ENCODE measurements around the gene OPA3. TPM values are rescaled to one million over a fixed set of nuclear protein-coding genes. Genes with fewer than 3 reads are reported as not detected.

OPA3 gene
- total RNA-seq, 1 experiment from 2014 or later, result 17.7 TPM

GRCh38 chr19:45529420-45529785 lies 55.2 kb downstream of the OPA3 start:
- H3K9me3 Mint-ChIP-seq (ENCODE audit: unreplicated experiment), result peaks cover 17% of the 10 kb centered on the region
- intact Hi-C loops (cut with micrococcal nuclease; ENCODE audit: unreplicated experiment), result no loop called here

GRCh38 chr19:45528744-45529419 lies 55.7 kb downstream of the OPA3 start:
- BruUV-seq (replicated peaks), result no TSS peak
- DNase-seq, result peak; percentile 88 to 92
- H3K36me3 ChIP-seq (ENCODE audit: control insufficient read depth, insufficient read depth, low read length), result peaks cover 5% of the 10 kb centered on the region
- no peaks in the 10 kb centered on the region for H3K27me3 Mint-ChIP-seq (ENCODE audit: insufficient read depth, unreplicated experiment)
- peak overlapping the region; percentile 63 for H3K4me3 ChIP-seq (ENCODE audit: low read depth, low read length)
- intact Hi-C loops (cut with micrococcal nuclease; ENCODE audit: unreplicated experiment), result loop anchor here (1.0 kb wide), 1 partner anchor 29 kb away; no protein-coding TSS in a partner anchor
- H3K4me3 Mint-ChIP-seq (ENCODE audit: unreplicated experiment), result peak overlapping the region; percentile 85
- peaks cover 17% of the 10 kb centered on the region for H3K9me3 Mint-ChIP-seq (ENCODE audit: unreplicated experiment)
- H3K27ac Mint-ChIP-seq (ENCODE audit: unreplicated experiment), result peak overlapping the region; percentile 55
- H3K4me1 ChIP-seq, result 0 out of 2 replicates have a peak, but pooled peaks cover 8% of the 10 kb centered on the region
- peaks cover 10% of the 10 kb centered on the region for H3K4me1 Mint-ChIP-seq (ENCODE audit: low read depth, unreplicated experiment)
- TF ChIP-seq CTCF (IDR thresholded peaks at IDR 0.05; ENCODE audit: insufficient read depth in 1 of 2, low read depth in 1 of 2, low read length in 1 of 2, severe bottlenecking in 1 of 2, unreplicated experiment in 1 of 2), result peak in 1 of 2 experiments; percentile 24
- H3K27me3 ChIP-seq (replicated peaks; ENCODE audit: control insufficient read depth, insufficient read depth, low read length), result no peaks in the 10 kb centered on the region
- peaks cover 65% of the 10 kb centered on the region for H3K36me3 Mint-ChIP-seq (ENCODE audit: insufficient read depth, unreplicated experiment)
- CTCF ChIA-PET, result interaction anchor here (0.8 to 3.0 kb wide), 8 partner anchors 20 to 164 kb away, joined by 3 to 27 read pairs (median 4); partner anchors contain the start of genes OPA3 and QPCTL
- H3K9me3 ChIP-seq, result peaks cover 14% of the 10 kb centered on the region
- POLR2A ChIA-PET, result interaction anchor here (0.6 kb wide), 2 partner anchors 21 to 53 kb away, joined by 3 to 10 read pairs; no protein-coding TSS in a partner anchor

More at GRCh38 chr19:45529420-45529785, 55.2 kb downstream of the OPA3 start:
- peak overlapping the region; percentile 85 for H3K4me3 Mint-ChIP-seq (ENCODE audit: unreplicated experiment)
- H3K27me3 ChIP-seq (replicated peaks; ENCODE audit: control insufficient read depth, insufficient read depth, low read length), result no peaks in the 10 kb centered on the region
- no peak for DNase-seq
- H3K4me1 ChIP-seq, result 0 out of 2 replicates have a peak, but pooled peaks cover 8% of the 10 kb centered on the region
- H3K36me3 ChIP-seq (ENCODE audit: control insufficient read depth, insufficient read depth, low read length), result peaks cover 5% of the 10 kb centered on the region
- no TSS peak for BruUV-seq (replicated peaks)
- H3K36me3 Mint-ChIP-seq (ENCODE audit: insufficient read depth, unreplicated experiment), result peaks cover 60% of the 10 kb centered on the region
- TF ChIP-seq CTCF (IDR thresholded peaks at IDR 0.05; ENCODE audit: insufficient read depth in 1 of 2, low read depth in 1 of 2, low read length in 1 of 2, severe bottlenecking in 1 of 2, unreplicated experiment in 1 of 2), result no peak
- H3K27me3 Mint-ChIP-seq (ENCODE audit: insufficient read depth, unreplicated experiment), result no peaks in the 10 kb centered on the region
- H3K27ac Mint-ChIP-seq (ENCODE audit: unreplicated experiment), result peak overlapping the region; percentile 55
- ChIA-PET CTCF (interaction anchor here (0.8 to 3.0 kb wide), 7 partner anchors 21 to 163 kb away, joined by 3 to 27 read pairs (median 4); partner anchors contain the start of genes OPA3 and QPCTL), POLR2A (no interaction called here)
- peaks cover 14% of the 10 kb centered on the region for H3K9me3 ChIP-seq
- peak overlapping the region; percentile 63 for H3K4me3 ChIP-seq (ENCODE audit: low read depth, low read length)
- H3K4me1 Mint-ChIP-seq (ENCODE audit: low read depth, unreplicated experiment), result peaks cover 10% of the 10 kb centered on the region

- POLR2A ChIA-PET, result interaction anchor here (0.6 kb wide), 2 partner anchors 20 to 54 kb away, joined by 3 to 10 read pairs; no protein-coding TSS in a partner anchor
- peaks cover 10% of the 10 kb centered on the region for H3K4me1 Mint-ChIP-seq (ENCODE audit: low read depth, unreplicated experiment)
- H3K9me3 Mint-ChIP-seq (ENCODE audit: unreplicated experiment), result peaks cover 17% of the 10 kb centered on the region
- peaks cover 5% of the 10 kb centered on the region for H3K36me3 ChIP-seq (ENCODE audit: control insufficient read depth, insufficient read depth, low read length)
- peaks cover 66% of the 10 kb centered on the region for H3K36me3 Mint-ChIP-seq (ENCODE audit: insufficient read depth, unreplicated experiment)
- peak; percentile 71 to 77 for DNase-seq
- H3K9me3 ChIP-seq, result peaks cover 14% of the 10 kb centered on the region
- BruUV-seq (replicated peaks), result no TSS peak
- H3K4me3 Mint-ChIP-seq (ENCODE audit: unreplicated experiment), result peak overlapping the region; percentile 85
- H3K4me3 ChIP-seq (ENCODE audit: low read depth, low read length), result peak overlapping the region; percentile 63
- intact Hi-C loops (cut with micrococcal nuclease; ENCODE audit: unreplicated experiment), result loop anchor here (1.0 kb wide), 1 partner anchor 30 kb away; no protein-coding TSS in a partner anchor
- no peaks in the 10 kb centered on the region for H3K27me3 Mint-ChIP-seq (ENCODE audit: insufficient read depth, unreplicated experiment)
- CTCF ChIA-PET, result interaction anchor here (0.8 to 3.0 kb wide), 9 partner anchors 20 to 164 kb away, joined by 3 to 27 read pairs (median 4); partner anchors contain the start of genes OPA3 and QPCTL
- 0 out of 2 replicates have a peak, but pooled peaks cover 8% of the 10 kb centered on the region for H3K4me1 ChIP-seq
- peak overlapping the region; percentile 55 for H3K27ac Mint-ChIP-seq (ENCODE audit: unreplicated experiment)
- no peak for TF ChIP-seq CTCF (IDR thresholded peaks at IDR 0.05; ENCODE audit: insufficient read depth in 1 of 2, low read depth in 1 of 2, low read length in 1 of 2, severe bottlenecking in 1 of 2, unreplicated experiment in 1 of 2)
- H3K27me3 ChIP-seq (replicated peaks; ENCODE audit: control insufficient read depth, insufficient read depth, low read length), result no peaks in the 10 kb centered on the region
Observed at GRCh38 chr19:45528149-45528743, 56.4 kb downstream of the OPA3 start.

Data from Caco-2 (cell line).